CD4-positive, alpha-beta T cell treated with Interferon alpha-2 for 1 hour (primary cell): ENCODE measurements around the gene OR51D1.

ENCODE experiments used
- DNase-seq, 2 donors: peaks; one replicate each; pipeline ENCODE4 v3.0.0-alpha.2; 2020 to 2022

The OR51D1 gene

GRCh38 chr11:4636962-4637661 lies at the start of gene OR51D1:
TSS of gene OR51D1 (plus strand) at chr11:4637477. CDS start at chr11:4639791, 2,314 bp downstream.
- DNase-seq = peak; percentile 57 to 65

GRCh38 chr11:4589017-4589416 lies 48.3 kb upstream of the OR51D1 start:
- DNase-seq = no peak

GRCh38 chr11:4593739-4594138 lies 43.5 kb upstream of the OR51D1 start, which contains the start of gene OR52I1:
TSS of gene OR52I1 (plus strand) at chr11:4594039. CDS start at chr11:4594039, 0 bp downstream.
- no peak for DNase-seq

- no peak for DNase-seq
These were observed 32.2 kb upstream of the OR51D1 start for GRCh38 chr11:4605057-4605456.

GRCh38 chr11:4606231-4607015 lies 30.9 kb upstream of the OR51D1 start:
- no peak for DNase-seq

GRCh38 chr11:4607096-4607495 lies 30.2 kb upstream of the OR51D1 start:
- no peak for DNase-seq

GRCh38 chr11:4607781-4608666 lies 29.3 kb upstream of the OR51D1 start, which contains the start of gene TRIM68:
TSS of gene TRIM68 (minus strand) at chr11:4608231. CDS start at chr11:4605504, 2,727 bp downstream.
- DNase-seq = peak; percentile 94 to 96

- peak in 1 of 2 donors; percentile 47 for DNase-seq
These were observed 26.9 kb upstream of the OR51D1 start for GRCh38 chr11:4610258-4610935.

- DNase-seq = no peak
These were observed 25.3 kb upstream of the OR51D1 start for GRCh38 chr11:4611986-4612385.

GRCh38 chr11:4615856-4616444 lies 21.3 kb upstream of the OR51D1 start:
- no peak for DNase-seq

- DNase-seq = no peak
These were observed 17.8 kb upstream of the OR51D1 start for GRCh38 chr11:4619514-4619913.

- DNase-seq = peak; percentile 8 to 45
These were observed 10.8 kb upstream of the OR51D1 start for GRCh38 chr11:4626207-4627099.

GRCh38 chr11:4636136-4636535 lies 1.1 kb upstream of the OR51D1 start:
- no peak for DNase-seq

- DNase-seq = no peak
These were observed 378 bp downstream of the OR51D1 start for GRCh38 chr11:4637662-4638047.

- DNase-seq = no peak
These were observed 2.7 kb downstream of the OR51D1 start for GRCh38 chr11:4639931-4640330.

- no peak for DNase-seq
These were observed 4.2 kb downstream of the OR51D1 start for GRCh38 chr11:4641501-4641900.

GRCh38 chr11:4642043-4642442 lies 4.8 kb downstream of the OR51D1 start:
- no peak for DNase-seq

GRCh38 chr11:4643076-4643475 lies 5.8 kb downstream of the OR51D1 start:
- DNase-seq = no peak

- no peak for DNase-seq
These were observed 6.4 kb downstream of the OR51D1 start, which contains the start of gene OR51E1 for GRCh38 chr11:4643682-4644081. TSS of gene OR51E1 (plus strand) at chr11:4643982. CDS start at chr11:4652527, 8,545 bp downstream.

- no peak for DNase-seq
These were observed 7.0 kb downstream of the OR51D1 start for GRCh38 chr11:4644233-4644632.

GRCh38 chr11:4645974-4646373 lies 8.7 kb downstream of the OR51D1 start:
- DNase-seq = no peak
